ENCODE data around the gene HPS6.

The HPS6 gene

DNA sequence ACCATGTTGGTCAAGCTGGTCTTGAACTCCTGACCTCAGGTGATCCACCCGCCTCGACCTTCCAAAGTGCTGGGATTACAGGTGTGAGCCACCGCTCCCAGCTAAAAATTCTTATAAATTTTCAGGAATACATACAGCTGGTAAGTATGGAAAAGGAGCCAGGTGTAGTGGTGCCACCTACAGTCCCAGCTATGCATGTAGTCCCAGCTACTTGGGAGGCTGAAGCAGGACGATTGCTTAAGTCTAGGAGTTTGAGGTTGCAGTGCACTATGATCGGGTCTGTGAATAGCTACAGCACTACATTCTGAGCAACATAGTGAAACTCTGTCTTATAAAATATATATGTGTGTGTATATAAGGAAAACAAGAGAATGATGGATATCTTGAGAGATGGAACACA, 36.0 kb downstream of the HPS6 start:
- Histone ChIP-seq H3K36me3 (ENCODE audit: control insufficient read depth, low read length) (peaks cover 7% of the 10 kb centered on the region), H3K9me3 (ENCODE audit: control insufficient read depth, insufficient read depth, low read length) (no peaks in the 10 kb centered on the region), H3K4me2 (ENCODE audit: low read length) (no peak overlapping the region), H3K27ac (ENCODE audit: low read depth, low read length) (no peak overlapping the region), H3K4me3 (ENCODE audit: low read length) (no peak overlapping the region), H3F3A (ENCODE audit: control insufficient read depth, insufficient read depth) (no peaks in the 10 kb centered on the region), H4K20me1 (ENCODE audit: control insufficient read depth, insufficient read depth, low read depth, low read length) (no peaks in the 10 kb centered on the region), H3K79me2 (ENCODE audit: control insufficient read depth, low read length) (no peaks in the 10 kb centered on the region), H3K27me3 (ENCODE audit: control insufficient read depth, low read length) (no peaks in the 10 kb centered on the region), H3K4me1 (ENCODE audit: control insufficient read depth, low read length) (no peaks in the 10 kb centered on the region), H3K9me2 (replicated peaks; ENCODE audit: control insufficient read depth, low read length) (no peaks in the 10 kb centered on the region)
- TF ChIP-seq EZH2phosphoT487 (IDR thresholded peaks at IDR 0.05; ENCODE audit: borderline replicate concordance, low read length): no peak
- TF ChIP-seq, protein P1, sequence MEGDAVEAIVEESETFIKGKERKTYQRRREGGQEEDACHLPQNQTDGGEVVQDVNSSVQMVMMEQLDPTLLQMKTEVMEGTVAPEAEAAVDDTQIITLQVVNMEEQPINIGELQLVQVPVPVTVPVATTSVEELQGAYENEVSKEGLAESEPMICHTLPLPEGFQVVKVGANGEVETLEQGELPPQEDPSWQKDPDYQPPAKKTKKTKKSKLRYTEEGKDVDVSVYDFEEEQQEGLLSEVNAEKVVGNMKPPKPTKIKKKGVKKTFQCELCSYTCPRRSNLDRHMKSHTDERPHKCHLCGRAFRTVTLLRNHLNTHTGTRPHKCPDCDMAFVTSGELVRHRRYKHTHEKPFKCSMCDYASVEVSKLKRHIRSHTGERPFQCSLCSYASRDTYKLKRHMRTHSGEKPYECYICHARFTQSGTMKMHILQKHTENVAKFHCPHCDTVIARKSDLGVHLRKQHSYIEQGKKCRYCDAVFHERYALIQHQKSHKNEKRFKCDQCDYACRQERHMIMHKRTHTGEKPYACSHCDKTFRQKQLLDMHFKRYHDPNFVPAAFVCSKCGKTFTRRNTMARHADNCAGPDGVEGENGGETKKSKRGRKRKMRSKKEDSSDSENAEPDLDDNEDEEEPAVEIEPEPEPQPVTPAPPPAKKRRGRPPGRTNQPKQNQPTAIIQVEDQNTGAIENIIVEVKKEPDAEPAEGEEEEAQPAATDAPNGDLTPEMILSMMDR (IDR thresholded peaks at IDR 0.05; ENCODE audit: low read depth, low read length, poor library complexity, severe bottlenecking): no peak

DNA sequence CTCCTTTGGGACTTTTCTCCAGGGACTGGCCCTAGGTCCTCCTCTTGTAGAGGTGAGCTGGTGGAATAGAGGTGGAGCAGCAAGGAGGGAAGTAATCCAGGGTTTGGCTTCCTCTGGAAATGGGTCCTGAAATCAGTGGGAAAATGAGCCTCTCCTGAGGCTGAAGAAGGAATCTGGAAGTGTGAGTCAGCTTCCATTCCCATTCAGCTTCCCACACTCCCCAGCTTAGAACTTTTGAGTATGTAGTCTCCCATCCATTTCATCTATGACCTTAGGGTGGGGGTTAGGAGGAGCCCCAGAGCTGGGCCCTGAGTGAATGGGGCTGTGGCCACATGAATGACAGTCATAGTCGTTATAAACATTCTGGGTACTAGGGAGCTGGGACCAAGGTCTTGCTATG, 37.3 kb downstream of the HPS6 start:
- Histone ChIP-seq H3F3A (ENCODE audit: control insufficient read depth, insufficient read depth) (no peaks in the 10 kb centered on the region), H3K27me3 (ENCODE audit: control insufficient read depth, low read length) (no peaks in the 10 kb centered on the region), H3K27ac (ENCODE audit: low read depth, low read length) (no peak overlapping the region), H4K20me1 (ENCODE audit: control insufficient read depth, insufficient read depth, low read depth, low read length) (no peaks in the 10 kb centered on the region), H3K9me3 (ENCODE audit: control insufficient read depth, insufficient read depth, low read length) (no peaks in the 10 kb centered on the region), H3K79me2 (ENCODE audit: control insufficient read depth, low read length) (no peaks in the 10 kb centered on the region), H3K4me1 (ENCODE audit: control insufficient read depth, low read length) (no peaks in the 10 kb centered on the region), H3K36me3 (ENCODE audit: control insufficient read depth, low read length) (peaks cover 15% of the 10 kb centered on the region), H3K4me3 (ENCODE audit: low read length) (no peak overlapping the region), H3K4me2 (ENCODE audit: low read length) (no peak overlapping the region), H3K9me2 (replicated peaks; ENCODE audit: control insufficient read depth, low read length) (no peaks in the 10 kb centered on the region)
- TF ChIP-seq, protein P1 (IDR thresholded peaks at IDR 0.05; ENCODE audit: low read depth, low read length, poor library complexity, severe bottlenecking): no peak
- no peak for TF ChIP-seq EZH2phosphoT487 (IDR thresholded peaks at IDR 0.05; ENCODE audit: borderline replicate concordance, low read length)

DNA sequence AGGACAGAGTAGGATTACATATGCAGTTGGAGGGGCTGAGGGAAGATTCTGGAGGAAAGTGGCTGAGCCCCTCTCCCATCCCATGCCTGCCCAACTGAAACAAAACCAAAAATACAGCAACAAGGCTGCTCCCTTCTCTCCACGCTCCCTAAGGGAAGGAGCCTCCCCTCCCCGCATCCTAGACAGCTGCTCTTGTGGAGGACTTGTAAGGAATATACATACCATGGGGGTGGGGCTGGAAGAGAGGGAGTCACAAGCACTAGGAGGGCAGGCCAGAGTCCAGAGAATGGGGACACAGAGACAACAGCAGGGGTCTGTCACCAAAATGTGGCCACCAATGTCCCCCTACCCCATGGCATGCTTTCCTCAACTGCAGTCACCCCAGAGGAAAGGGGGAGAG, 41.8 kb downstream of the HPS6 start:
- H3K4me2 ChIP-seq (ENCODE audit: low read length): no peak overlapping the region
- no peaks in the 10 kb centered on the region for H3K9me2 ChIP-seq (replicated peaks; ENCODE audit: control insufficient read depth, low read length)
- no peak overlapping the region for H3K27ac ChIP-seq (ENCODE audit: low read depth, low read length)
- peaks cover 9% of the 10 kb centered on the region for H3K79me2 ChIP-seq (ENCODE audit: control insufficient read depth, low read length)
- TF ChIP-seq, protein P1 (IDR thresholded peaks at IDR 0.05; ENCODE audit: low read depth, low read length, poor library complexity, severe bottlenecking): no peak
- TF ChIP-seq EZH2phosphoT487 (IDR thresholded peaks at IDR 0.05; ENCODE audit: borderline replicate concordance, low read length): no peak
- H3K27me3 ChIP-seq (ENCODE audit: control insufficient read depth, low read length): no peaks in the 10 kb centered on the region
- peaks cover 54% of the 10 kb centered on the region for H3K36me3 ChIP-seq (ENCODE audit: control insufficient read depth, low read length)
- H3K4me1 ChIP-seq (ENCODE audit: control insufficient read depth, low read length): no peaks in the 10 kb centered on the region
- no peaks in the 10 kb centered on the region for H3F3A ChIP-seq (ENCODE audit: control insufficient read depth, insufficient read depth)
- H3K9me3 ChIP-seq (ENCODE audit: control insufficient read depth, insufficient read depth, low read length): no peaks in the 10 kb centered on the region
- H4K20me1 ChIP-seq (ENCODE audit: control insufficient read depth, insufficient read depth, low read depth, low read length): peaks cover 4% of the 10 kb centered on the region
- no peak overlapping the region for H3K4me3 ChIP-seq (ENCODE audit: low read length)
